Mammary microvascular endothelial cell (primary cell): ENCODE measurements around the gene PLCXD3. TPM values are rescaled to one million over a fixed set of nuclear protein-coding genes. Genes with fewer than 3 reads are reported as not detected.

Experiments used
- total RNA-seq: library from RNA; depleted of rRNA; stranded (reverse); fragments of >200 nt; gene quantifications from 2 replicates; pipeline ENCODE4 v1.2.3, GENCODE V29; 2015

Gene PLCXD3, protein sequence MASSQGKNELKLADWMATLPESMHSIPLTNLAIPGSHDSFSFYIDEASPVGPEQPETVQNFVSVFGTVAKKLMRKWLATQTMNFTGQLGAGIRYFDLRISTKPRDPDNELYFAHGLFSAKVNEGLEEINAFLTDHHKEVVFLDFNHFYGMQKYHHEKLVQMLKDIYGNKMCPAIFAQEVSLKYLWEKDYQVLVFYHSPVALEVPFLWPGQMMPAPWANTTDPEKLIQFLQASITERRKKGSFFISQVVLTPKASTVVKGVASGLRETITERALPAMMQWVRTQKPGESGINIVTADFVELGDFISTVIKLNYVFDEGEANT
- 0.10 and 0.27 TPM in 2 replicates for total RNA-seq

DNA sequence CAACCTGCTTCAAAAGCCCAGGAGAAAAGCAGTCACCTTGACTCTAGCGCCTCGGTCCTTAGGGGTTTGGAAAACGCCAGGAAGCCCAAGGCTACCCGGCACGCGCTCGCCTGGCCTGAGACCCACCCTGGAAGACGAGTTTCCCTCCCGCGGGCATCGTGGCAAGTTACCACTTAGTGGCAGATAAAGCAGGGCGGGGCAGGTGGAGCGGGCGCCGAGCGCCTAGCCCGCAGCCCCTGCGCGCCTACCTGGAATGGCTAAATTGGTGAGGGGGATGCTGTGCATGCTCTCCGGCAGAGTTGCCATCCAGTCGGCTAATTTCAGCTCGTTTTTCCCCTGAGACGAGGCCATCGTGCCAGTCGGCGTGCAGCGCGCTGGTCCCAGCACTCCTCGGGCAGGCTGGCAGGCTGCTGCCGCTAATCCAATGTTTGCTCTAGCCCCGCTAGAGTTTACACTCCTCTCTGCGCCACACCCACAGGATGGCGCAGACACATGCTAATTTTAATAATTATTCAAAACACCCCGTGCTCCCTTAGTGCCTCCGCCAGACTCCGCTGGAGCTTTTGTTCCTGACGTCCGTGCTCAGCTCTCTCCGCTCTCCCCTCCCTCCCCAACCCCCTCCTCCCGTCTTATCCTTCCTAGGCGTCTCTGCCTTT, at the start of gene PLCXD3:
PLCXD3 (minus strand) TSS at position 426 of the 656 bp plus-strand sequence; CDS start at position 351, 75 bp downstream.

